GM21786 (cell line): Measurements from ENCODE around the gene UNC5C.
"Not testable (repeated sequence)": the region's sequence is repeated elsewhere in the genome, so short reads cannot be mapped to it uniquely, and the experiment has no call there.

Source experiments
- ATAC-seq: cut with Tn5 transposase; IDR thresholded peaks from one replicate; pipeline ENCODE4 v1.9.1; 2021; ENCODE audit not compliant: unreplicated experiment

UNC5C gene

GRCh38 chr4:95186666-95187065 is 362.1 kb downstream of the UNC5C start:
- ATAC-seq, result no peak

- no peak for ATAC-seq
Observed at GRCh38 chr4:95183656-95184408, 364.9 kb downstream of the UNC5C start.

- ATAC-seq, result no peak
Observed at GRCh38 chr4:95181996-95182306, 366.8 kb downstream of the UNC5C start.

GRCh38 chr4:95181243-95181995 is 367.4 kb downstream of the UNC5C start:
- ATAC-seq, result no peak

- no peak for ATAC-seq
Observed at GRCh38 chr4:95180531-95181242, 368.1 kb downstream of the UNC5C start.

GRCh38 chr4:95178938-95179337 is 369.8 kb downstream of the UNC5C start:
- ATAC-seq, result no peak

- not testable (repeated sequence) for ATAC-seq
Observed at GRCh38 chr4:95171377-95171776, 377.4 kb downstream of the UNC5C start.

- ATAC-seq, result no peak
Observed at GRCh38 chr4:95170176-95170575, 378.6 kb downstream of the UNC5C start.

- ATAC-seq, result no peak
Observed at GRCh38 chr4:95167805-95168204, 381.0 kb downstream of the UNC5C start.

- ATAC-seq, result peak; percentile 85
Observed at GRCh38 chr4:95165926-95166524, 382.7 kb downstream of the UNC5C start.

GRCh38 chr4:95162867-95163266 is 385.9 kb downstream of the UNC5C start:
- no peak for ATAC-seq

- no peak for ATAC-seq
Observed at GRCh38 chr4:95161781-95162469, 386.8 kb downstream of the UNC5C start.

- no peak for ATAC-seq
Observed at GRCh38 chr4:95159384-95159783, 389.4 kb downstream of the UNC5C start.

GRCh38 chr4:95158626-95159025 is 390.1 kb downstream of the UNC5C start:
- ATAC-seq, result no peak

GRCh38 chr4:95158045-95158444 is 390.7 kb downstream of the UNC5C start:
- no peak for ATAC-seq

GRCh38 chr4:95157596-95157995 is 391.2 kb downstream of the UNC5C start:
- no peak for ATAC-seq

GRCh38 chr4:95156452-95156765 is 392.4 kb downstream of the UNC5C start:
- ATAC-seq, result no peak

- ATAC-seq, result peak; percentile 57
Observed at GRCh38 chr4:95155759-95156451, 392.9 kb downstream of the UNC5C start.

GRCh38 chr4:95153182-95153581 is 395.6 kb downstream of the UNC5C start:
- ATAC-seq, result no peak

- no peak for ATAC-seq
Observed at GRCh38 chr4:95151255-95151654, 397.5 kb downstream of the UNC5C start.

- no peak for ATAC-seq
Observed at GRCh38 chr4:95142932-95143331, 405.8 kb downstream of the UNC5C start.
